HG03457 (cell line): Measurements from ENCODE around the gene CABP7.

Experiments
- ATAC-seq: cut with Tn5 transposase; IDR thresholded peaks from one replicate; pipeline ENCODE4 v1.9.1; 2021; ENCODE audit warnings: moderate number of reproducible peaks; ENCODE audit not compliant: unreplicated experiment

CABP7 gene

GRCh38 chr22:29719899-29720645, at the start of gene CABP7:
Gene CABP7 (plus strand): TSS chr22:29720003. CDS start chr22:29720425, 422 bp downstream.
- no peak for ATAC-seq

- ATAC-seq, result no peak
These were observed 49.2 kb upstream of the CABP7 start for GRCh38 chr22:29670626-29671025.

GRCh38 chr22:29673361-29674066, 46.3 kb upstream of the CABP7 start:
- ATAC-seq, result no peak

- ATAC-seq, result no peak
These were observed 45.7 kb upstream of the CABP7 start for GRCh38 chr22:29674121-29674520.

- no peak for ATAC-seq
These were observed 40.5 kb upstream of the CABP7 start for GRCh38 chr22:29679316-29679715.

GRCh38 chr22:29683536-29683935, 36.3 kb upstream of the CABP7 start:
- ATAC-seq, result no peak

- no peak for ATAC-seq
These were observed 35.6 kb upstream of the CABP7 start for GRCh38 chr22:29684244-29684643.

GRCh38 chr22:29689206-29689879, 30.5 kb upstream of the CABP7 start:
- no peak for ATAC-seq

GRCh38 chr22:29689880-29690213, 30.0 kb upstream of the CABP7 start:
- ATAC-seq, result no peak

GRCh38 chr22:29690476-29690875, 29.3 kb upstream of the CABP7 start:
- ATAC-seq, result no peak

GRCh38 chr22:29691636-29692326, 28.0 kb upstream of the CABP7 start:
- ATAC-seq, result no peak

GRCh38 chr22:29692327-29692640, 27.5 kb upstream of the CABP7 start:
- ATAC-seq, result no peak

- no peak for ATAC-seq
These were observed 26.6 kb upstream of the CABP7 start for GRCh38 chr22:29693161-29693560.

- no peak for ATAC-seq
These were observed 26.1 kb upstream of the CABP7 start for GRCh38 chr22:29693671-29694070.

GRCh38 chr22:29695129-29695926, 24.5 kb upstream of the CABP7 start:
- ATAC-seq, result no peak

- no peak for ATAC-seq
These were observed 21.8 kb upstream of the CABP7 start for GRCh38 chr22:29697853-29698598.

GRCh38 chr22:29700206-29700899, 19.4 kb upstream of the CABP7 start:
- ATAC-seq, result no peak

GRCh38 chr22:29700900-29701154, 19.0 kb upstream of the CABP7 start:
- no peak for ATAC-seq

GRCh38 chr22:29701155-29701999, 18.4 kb upstream of the CABP7 start:
- no peak for ATAC-seq
